ENCODE measurements around the gene CCL13. TPM values are rescaled to one million over a fixed set of nuclear protein-coding genes. Genes with fewer than 3 reads are reported as not detected.

The CCL13 gene
- total RNA-seq, 1 donor from 2014 or later, result not detected

DNA sequence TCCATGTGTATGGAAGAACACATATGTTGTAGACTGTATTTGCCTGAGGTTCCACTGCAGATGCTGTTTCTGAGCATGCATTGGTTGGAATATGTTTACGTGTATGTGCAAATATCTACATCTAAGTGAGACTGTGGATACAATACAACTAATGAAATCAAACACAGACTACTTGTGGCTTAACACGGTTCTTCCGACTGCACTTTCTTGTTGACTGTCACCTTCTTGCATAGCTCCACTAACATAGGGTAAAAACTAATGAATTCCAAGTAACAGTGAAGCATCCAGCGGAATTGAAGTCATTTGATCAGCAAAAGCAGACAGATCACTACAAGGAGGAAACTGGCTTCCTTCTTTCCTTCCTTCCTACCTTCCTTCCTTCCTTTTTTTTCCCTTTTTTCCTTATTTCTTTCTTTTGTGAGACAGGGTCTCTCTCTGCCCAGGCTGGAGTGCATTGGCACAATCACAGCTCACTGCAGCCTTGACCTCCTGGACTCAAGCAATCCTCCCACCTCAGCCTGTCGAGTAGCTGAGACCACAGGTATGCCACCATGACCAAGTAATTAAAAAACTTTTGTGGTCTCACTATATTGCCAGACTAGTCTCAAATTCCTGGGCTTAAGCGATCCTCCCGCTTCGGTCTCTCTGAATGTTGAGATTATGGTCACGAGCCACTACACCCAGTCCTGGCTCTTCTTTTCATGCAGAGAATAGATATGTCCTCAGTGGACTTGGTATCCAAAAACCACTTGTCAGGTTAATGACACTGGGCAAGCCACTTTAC lies 28.7 kb downstream of the CCL13 start:
- DNase-seq (ENCODE audit: low read depth), result no peak

- no peak for DNase-seq (ENCODE audit: low read depth)
Measured at GRCh38 chr17:34386343-34386696, 30.0 kb downstream of the CCL13 start.

GRCh38 chr17:34386697-34387550 lies 30.6 kb downstream of the CCL13 start:
- DNase-seq (ENCODE audit: low read depth), result no peak

DNA sequence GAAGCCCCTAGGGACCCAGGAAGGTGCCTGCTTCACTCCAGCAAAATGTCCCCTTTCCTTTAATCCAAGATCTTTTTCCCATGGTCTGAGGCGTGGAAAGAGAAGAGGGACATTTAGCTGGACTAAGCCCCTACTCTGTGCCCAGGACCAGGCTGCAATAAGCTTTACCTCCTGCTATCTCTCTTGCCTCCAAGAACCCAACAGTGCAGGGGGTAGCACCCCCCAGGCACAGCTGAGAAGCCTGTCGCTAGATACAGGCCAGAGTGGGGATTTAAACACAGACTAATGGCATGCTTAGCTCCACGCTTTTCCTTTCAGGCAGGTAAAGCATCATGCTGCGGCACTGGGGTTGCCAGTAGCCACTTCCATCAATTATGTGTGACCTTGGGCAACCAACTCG lies 31.3 kb downstream of the CCL13 start:
- DNase-seq (ENCODE audit: low read depth), result no peak

DNA sequence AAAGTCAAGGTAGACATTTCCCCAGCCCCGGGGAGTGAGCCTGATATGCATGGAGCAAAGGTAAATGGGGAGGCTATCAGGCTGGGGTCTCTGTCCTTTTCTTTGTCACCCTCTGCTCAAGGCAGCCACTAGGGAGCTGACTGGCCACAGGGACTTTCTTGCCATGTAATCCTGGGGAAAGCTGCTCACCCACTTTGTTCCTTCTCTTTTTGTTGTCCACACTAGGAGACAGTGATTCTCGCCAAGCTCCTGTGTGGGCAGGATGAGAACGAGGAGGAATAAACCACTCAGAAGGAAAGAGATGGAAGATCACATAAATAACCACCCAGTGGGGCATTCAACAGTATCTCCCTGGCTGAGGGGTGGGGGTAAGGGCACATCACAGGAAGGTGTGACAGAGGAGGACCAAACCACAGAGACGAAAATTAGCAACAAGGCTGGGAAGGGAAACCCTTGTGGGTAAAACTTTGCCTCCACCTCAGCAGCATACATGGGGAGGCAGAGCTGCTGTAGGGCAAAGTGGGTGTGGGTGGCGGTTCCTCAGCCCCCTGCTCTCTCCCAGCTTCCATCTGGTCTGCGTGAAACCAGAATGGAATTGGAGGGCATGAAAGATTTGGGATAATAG lies 33.0 kb downstream of the CCL13 start:
- no peak for DNase-seq (ENCODE audit: low read depth)

GRCh38 chr17:34390649-34391048 lies 34.4 kb downstream of the CCL13 start:
- no peak for DNase-seq (ENCODE audit: low read depth)

- DNase-seq (ENCODE audit: low read depth), result no peak
Measured at GRCh38 chr17:34391241-34391640, 35.0 kb downstream of the CCL13 start.

DNA sequence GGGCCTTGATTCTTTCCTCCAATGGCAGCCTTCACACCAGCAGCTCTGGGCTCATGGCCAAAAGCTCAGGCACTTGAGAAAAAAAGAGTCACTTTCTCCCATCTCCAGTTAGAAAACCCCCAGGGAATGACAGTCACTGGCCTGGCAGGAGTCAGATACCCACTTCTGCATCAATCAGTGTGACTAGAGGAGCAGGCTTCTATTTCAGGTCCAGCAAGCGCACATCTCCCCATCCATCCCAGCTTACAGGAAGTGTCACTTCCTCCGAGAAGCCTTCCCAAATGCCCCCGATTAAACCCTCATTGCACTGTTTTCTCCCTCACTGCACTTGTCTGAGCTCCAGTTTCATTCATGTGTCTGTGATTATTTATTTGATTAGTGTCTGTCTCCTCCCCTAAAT lies 37.1 kb downstream of the CCL13 start:
- DNase-seq (ENCODE audit: low read depth), result no peak

DNA sequence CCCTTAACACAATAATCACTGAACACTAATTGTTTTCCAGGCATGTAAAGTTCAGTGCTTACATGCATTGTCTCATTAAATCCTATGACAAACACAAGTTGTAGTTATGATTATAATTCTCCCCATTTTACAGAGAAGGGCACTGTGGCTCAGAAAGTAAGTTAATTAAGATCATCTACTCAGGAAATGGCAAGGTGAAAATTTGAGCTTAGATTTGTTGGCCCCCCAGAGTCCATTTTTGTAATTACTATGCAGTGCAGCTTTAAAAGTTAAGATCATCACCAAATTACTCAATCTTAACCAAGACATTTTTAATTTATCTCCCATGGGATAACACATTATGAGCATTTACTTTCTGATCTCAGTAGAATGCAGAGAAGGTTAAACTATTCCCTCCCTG lies 41.0 kb downstream of the CCL13 start:
- DNase-seq (ENCODE audit: low read depth), result no peak

- no peak for DNase-seq (ENCODE audit: low read depth)
Measured at GRCh38 chr17:34398990-34399389, 42.7 kb downstream of the CCL13 start.

DNA sequence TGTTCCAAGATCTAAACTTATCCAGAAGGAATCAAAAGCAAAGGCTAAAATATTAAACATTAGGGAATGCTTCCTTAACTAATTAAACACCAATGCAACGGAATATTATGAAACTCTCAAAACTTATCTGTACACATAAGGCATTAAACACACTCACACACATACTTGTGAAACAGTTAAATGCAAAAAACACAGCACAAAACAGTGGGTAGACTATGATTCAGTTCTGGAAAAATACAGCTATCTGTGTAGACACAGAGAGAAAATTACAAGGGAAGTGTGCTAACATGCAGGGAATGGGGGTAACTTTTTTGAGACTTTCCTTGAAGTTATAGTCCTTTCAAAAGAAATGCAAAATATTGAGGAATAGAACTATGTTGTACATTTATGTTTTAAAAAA lies 43.4 kb downstream of the CCL13 start:
- DNase-seq (ENCODE audit: low read depth), result no peak

- no peak for DNase-seq (ENCODE audit: low read depth)
Measured at GRCh38 chr17:34400301-34400931, 44.1 kb downstream of the CCL13 start.

DNA sequence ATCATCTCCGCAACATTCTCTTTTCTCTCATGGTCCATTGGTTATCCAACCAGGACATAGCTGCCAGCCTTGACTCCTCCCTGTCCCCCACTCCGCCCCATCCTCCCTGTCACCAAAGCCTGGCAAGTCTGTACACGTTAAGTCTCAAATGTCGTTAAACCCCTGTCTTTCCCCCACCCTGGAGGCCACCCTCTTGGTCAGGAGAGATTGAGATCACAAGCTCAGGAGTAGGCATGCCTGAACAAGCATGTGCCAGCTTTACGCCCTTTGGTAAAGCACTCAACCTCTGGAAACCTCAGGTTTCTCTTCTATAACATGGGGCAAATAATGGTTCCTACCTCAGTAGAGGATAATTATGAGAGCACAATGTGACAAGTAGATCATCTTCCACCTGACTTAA lies 44.9 kb downstream of the CCL13 start:
- DNase-seq (ENCODE audit: low read depth), result no peak

- no peak for DNase-seq (ENCODE audit: low read depth)
Measured at GRCh38 chr17:34403006-34403405, 46.7 kb downstream of the CCL13 start.

GRCh38 chr17:34406226-34406625 lies 49.9 kb downstream of the CCL13 start:
- no peak for DNase-seq (ENCODE audit: low read depth)

Other genes starting within 250 kb of the CCL13 start
- gene CCL2, start 101.2 kb upstream of the CCL13 start, total RNA-seq, result 29.2 and 148 TPM in 2 replicates
- not detected in 2 replicates for gene CCL7, start 86.3 kb upstream of the CCL13 start, total RNA-seq
- gene CCL11, start 70.7 kb upstream of the CCL13 start, total RNA-seq, result not detected in 2 replicates
- gene CCL8, start 37.0 kb upstream of the CCL13 start, total RNA-seq, result not detected in 2 replicates
- gene CCL1, start 6.8 kb downstream of the CCL13 start, total RNA-seq, result not detected in 2 replicates
- not detected in 2 replicates for gene TMEM132E, start 223.1 kb downstream of the CCL13 start, total RNA-seq